Measurements from ENCODE around the gene SF3B3.

GRCh38 chr16:70570967-70571570 is 47.5 kb downstream of the SF3B3 start:
- TF ChIP-seq CTCF (conservative IDR thresholded peaks at IDR 0.05 in 1 of 2, IDR thresholded peaks at IDR 0.05 in 1 of 2; ENCODE audit: low read depth in 1 of 2, low read length in 2 of 2) (no peak), EZH2 (IDR thresholded peaks at IDR 0.05; ENCODE audit: low read length, missing control alignments) (no peak)
